HEK293T (cell line): Measurements from ENCODE around the gene OLIG1.

ENCODE experiments used
- CTCF ChIA-PET: fragments of 350-600 bp; formaldehyde crosslinking; extraction: SDS; loops from one replicate; lab custom pipeline; 2021; ENCODE audit warnings: antibody characterized with exemption, inconsistent platforms; lab: Yijun Ruan, JAX
- POLR2A ChIA-PET: fragments of 350-600 bp; formaldehyde crosslinking; extraction: SDS; loops from one replicate; lab custom pipeline; 2020; ENCODE audit warnings: antibody characterized with exemption, inconsistent platforms; lab: Yijun Ruan, JAX
- DNase-seq: peaks from one replicate; pipeline ENCODE4 v3.0.0; 2012; ENCODE audit warnings: mixed read lengths; ENCODE audit errors: extremely low spot score
- ARNT ChIP-seq: fragments of 450-650 bp; IDR thresholded peaks from 2 replicates; pipeline ENCODE4 v1.6.1; 2017; ENCODE audit warnings: mild to moderate bottlenecking
- BHLHE40 ChIP-seq: fragments of 450-650 bp; IDR thresholded peaks from 2 replicates; pipeline ENCODE4 v1.6.1; 2016; ENCODE audit warnings: mild to moderate bottlenecking, moderate library complexity, borderline replicate concordance
- CTBP1 ChIP-seq: fragments of 450-650 bp; IDR thresholded peaks from 2 replicates; pipeline ENCODE4 v1.6.1; 2016; ENCODE audit warnings: borderline replicate concordance
- ELF4 ChIP-seq: fragments of 450-650 bp; IDR thresholded peaks from 2 replicates; pipeline ENCODE4 v1.6.1; 2017; ENCODE audit warnings: antibody characterized with exemption
- FOXA1 ChIP-seq: fragments of 450-650 bp; IDR thresholded peaks from 2 replicates; pipeline ENCODE4 v1.6.1; 2016; ENCODE audit warnings: mild to moderate bottlenecking
- FOXK2 ChIP-seq: fragments of 450-650 bp; IDR thresholded peaks from 2 replicates; pipeline ENCODE4 v1.6.1; 2016; ENCODE audit warnings: mild to moderate bottlenecking
- FOXM1 ChIP-seq: fragments of 450-650 bp; IDR thresholded peaks from 2 replicates; pipeline ENCODE4 v1.6.1; 2017; ENCODE audit warnings: mild to moderate bottlenecking, borderline replicate concordance
- HDGF ChIP-seq: fragments of 450-650 bp; IDR thresholded peaks from 2 replicates; pipeline ENCODE4 v1.6.1; 2017; ENCODE audit warnings: antibody characterized with exemption, borderline replicate concordance
- L3MBTL2 ChIP-seq: fragments of 450-650 bp; conservative IDR thresholded peaks from 2 replicates; pipeline ENCODE4 v1.6.1; 2016; ENCODE audit warnings: mild to moderate bottlenecking
- LEF1 ChIP-seq: fragments of 450-650 bp; IDR thresholded peaks from 2 replicates; pipeline ENCODE4 v1.6.1; 2017; ENCODE audit warnings: mild to moderate bottlenecking, borderline replicate concordance
- NFRKB ChIP-seq: fragments of 450-650 bp; IDR thresholded peaks from 2 replicates; pipeline ENCODE4 v1.6.1; 2016; ENCODE audit warnings: mild to moderate bottlenecking, moderate library complexity
- SP1 ChIP-seq: fragments of 450-650 bp; IDR thresholded peaks from 2 replicates; pipeline ENCODE4 v1.6.1; 2017
- SUZ12 ChIP-seq: fragments of 450-650 bp; IDR thresholded peaks from 2 replicates; pipeline ENCODE4 v1.6.1; 2016; ENCODE audit warnings: mild to moderate bottlenecking
- TARDBP ChIP-seq: fragments of 450-650 bp; IDR thresholded peaks from 2 replicates; pipeline ENCODE4 v1.6.1; 2016
- ZNF384 ChIP-seq: fragments of 450-650 bp; IDR thresholded peaks from 2 replicates; pipeline ENCODE4 v1.6.1; 2016
- TF ChIP-seq, protein P1 (sequence below): fragments of 450-650 bp; IDR thresholded peaks from 2 replicates; pipeline ENCODE4 v1.6.1; 2016

OLIG1 gene

DNA sequence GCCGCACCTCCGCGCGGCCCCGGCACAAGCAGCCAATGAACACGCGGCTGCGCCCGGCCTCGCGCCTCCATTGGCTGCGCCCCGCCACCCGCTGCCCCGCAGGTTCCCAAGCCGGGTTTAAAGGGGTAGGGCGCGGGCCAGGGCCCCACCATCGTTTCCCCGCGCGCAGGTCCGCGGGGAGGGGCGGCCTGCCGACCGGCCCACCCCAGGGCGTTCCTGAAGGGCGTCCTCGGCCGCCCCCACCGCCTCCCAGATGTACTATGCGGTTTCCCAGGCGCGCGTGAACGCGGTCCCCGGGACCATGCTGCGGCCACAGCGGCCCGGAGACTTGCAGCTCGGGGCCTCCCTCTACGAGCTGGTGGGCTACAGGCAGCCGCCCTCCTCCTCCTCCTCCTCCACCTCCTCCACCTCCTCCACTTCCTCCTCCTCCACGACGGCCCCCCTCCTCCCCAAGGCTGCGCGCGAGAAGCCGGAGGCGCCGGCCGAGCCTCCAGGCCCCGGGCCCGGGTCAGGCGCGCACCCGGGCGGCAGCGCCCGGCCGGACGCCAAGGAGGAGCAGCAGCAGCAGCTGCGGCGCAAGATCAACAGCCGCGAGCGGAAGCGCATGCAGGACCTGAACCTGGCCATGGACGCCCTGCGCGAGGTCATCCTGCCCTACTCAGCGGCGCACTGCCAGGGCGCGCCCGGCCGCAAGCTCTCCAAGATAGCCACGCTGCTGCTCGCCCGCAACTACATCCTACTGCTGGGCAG lies at the start of gene OLIG1:
OLIG1 (plus strand) TSS at position 148 of the 750 bp plus-strand sequence; CDS start at position 254, 106 bp downstream.
- TF ChIP-seq FOXM1 (no peak), L3MBTL2 (peak; percentile 55)
- DNase-seq, result peak; percentile 88

DNA sequence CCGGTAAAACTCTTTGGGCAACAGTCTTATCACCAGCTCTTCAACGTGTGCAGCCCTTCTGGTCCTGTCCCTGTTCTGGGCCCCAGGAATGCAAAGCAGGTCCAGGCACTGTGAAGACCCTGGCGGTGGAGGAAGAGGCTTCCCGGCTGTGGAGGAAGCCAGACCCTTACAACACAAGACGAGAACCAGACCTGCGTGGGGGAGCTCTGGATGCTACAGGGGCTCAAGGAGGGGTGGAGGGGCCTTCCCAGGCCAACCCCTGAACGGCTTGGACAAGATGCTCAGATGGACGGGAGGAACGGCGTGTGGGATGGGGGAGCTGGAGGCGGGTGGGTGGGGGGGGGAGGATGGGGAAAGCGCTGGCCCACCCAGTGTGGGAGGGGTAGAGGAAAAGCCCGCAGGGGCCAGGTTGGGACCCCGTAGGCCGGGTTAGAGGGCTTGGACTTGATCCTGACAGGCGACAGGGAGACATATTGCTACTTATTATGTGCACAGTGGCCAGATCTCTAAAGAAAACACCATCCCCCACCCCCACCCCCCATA lies 49.3 kb upstream of the OLIG1 start:
- DNase-seq, result no peak
- ChIA-PET POLR2A (no interaction called here), CTCF (no interaction called here)
- TF ChIP-seq ARNT (no peak), TARDBP (no peak), FOXK2 (no peak), BHLHE40 (no peak), SUZ12 (no peak), FOXA1 (no peak), NFRKB (no peak), LEF1 (no peak), SP1 (no peak), HDGF (no peak), L3MBTL2 (no peak), ELF4 (no peak), ZNF384 (no peak)
- TF ChIP-seq, protein P1, sequence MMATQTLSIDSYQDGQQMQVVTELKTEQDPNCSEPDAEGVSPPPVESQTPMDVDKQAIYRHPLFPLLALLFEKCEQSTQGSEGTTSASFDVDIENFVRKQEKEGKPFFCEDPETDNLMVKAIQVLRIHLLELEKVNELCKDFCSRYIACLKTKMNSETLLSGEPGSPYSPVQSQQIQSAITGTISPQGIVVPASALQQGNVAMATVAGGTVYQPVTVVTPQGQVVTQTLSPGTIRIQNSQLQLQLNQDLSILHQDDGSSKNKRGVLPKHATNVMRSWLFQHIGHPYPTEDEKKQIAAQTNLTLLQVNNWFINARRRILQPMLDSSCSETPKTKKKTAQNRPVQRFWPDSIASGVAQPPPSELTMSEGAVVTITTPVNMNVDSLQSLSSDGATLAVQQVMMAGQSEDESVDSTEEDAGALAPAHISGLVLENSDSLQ, result no peak

More for the DNA sequence above, at the start of gene OLIG1:
- POLR2A ChIA-PET, result no interaction called here
- CTCF ChIA-PET, result no interaction called here

DNA sequence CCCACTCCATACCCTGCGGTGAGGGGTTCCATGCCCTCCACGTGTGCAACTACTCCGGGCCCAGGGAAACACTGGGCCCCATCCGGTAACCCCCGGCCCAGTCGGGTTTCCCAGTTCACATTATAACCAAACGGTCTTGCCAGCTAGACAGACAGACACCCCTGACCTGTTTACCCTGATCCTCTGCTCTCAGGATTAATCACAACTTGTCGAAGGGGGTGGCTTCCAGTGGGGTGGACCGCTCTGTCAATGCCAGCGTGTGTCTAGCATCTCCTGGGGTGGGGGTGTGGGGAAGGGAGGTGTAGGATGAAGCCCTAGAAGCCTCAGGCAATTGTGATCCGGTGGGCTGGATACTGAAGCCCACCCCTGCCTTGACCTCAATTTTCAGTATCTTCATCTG lies 48.8 kb upstream of the OLIG1 start:
- CTCF ChIA-PET, result no interaction called here
- TF ChIP-seq HDGF (no peak), FOXK2 (no peak), L3MBTL2 (no peak), LEF1 (no peak), SP1 (no peak), ELF4 (no peak), SUZ12 (no peak), ARNT (no peak), FOXA1 (no peak), CTBP1 (no peak), NFRKB (no peak), FOXM1 (no peak), TARDBP (no peak), BHLHE40 (no peak), ZNF384 (no peak)
- TF ChIP-seq, protein P1, result no peak
- POLR2A ChIA-PET, result no interaction called here
- DNase-seq, result no peak

- CTCF ChIA-PET, result no interaction called here
- TF ChIP-seq FOXA1, result no peak
- no peak for TF ChIP-seq SUZ12
- TF ChIP-seq TARDBP, result no peak
- TF ChIP-seq LEF1, result no peak
- TF ChIP-seq BHLHE40, result no peak
- no peak for TF ChIP-seq ARNT
- no peak for TF ChIP-seq NFRKB
- TF ChIP-seq L3MBTL2, result no peak
- TF ChIP-seq ZNF384, result no peak
- no peak for TF ChIP-seq SP1
- TF ChIP-seq, protein P1, result no peak
- TF ChIP-seq HDGF, result no peak
- no peak for TF ChIP-seq ELF4
- no peak for DNase-seq
- POLR2A ChIA-PET, result no interaction called here
Observed at GRCh38 chr21:33021667-33022066, 48.3 kb upstream of the OLIG1 start.

DNA sequence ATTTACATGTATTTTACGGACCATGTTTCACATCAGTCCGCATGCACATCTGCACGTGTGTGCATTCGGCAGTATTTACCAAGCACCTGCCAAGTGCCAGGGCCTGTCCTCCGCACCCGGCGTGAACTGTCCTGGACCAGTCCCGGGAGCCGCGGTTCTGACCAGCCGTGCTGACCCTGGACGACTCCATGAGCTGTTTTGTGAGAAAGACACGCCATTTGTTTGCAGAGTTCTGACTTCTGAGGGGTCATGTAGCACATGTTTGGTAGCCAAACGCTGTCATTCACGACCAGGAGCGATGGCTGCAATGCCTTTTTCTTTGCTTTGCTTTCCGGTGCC lies 47.5 kb upstream of the OLIG1 start:
- no peak for DNase-seq
- POLR2A ChIA-PET, result no interaction called here
- TF ChIP-seq FOXK2 (no peak), CTBP1 (no peak), FOXM1 (no peak), NFRKB (no peak), ARNT (no peak), SUZ12 (no peak)
- CTCF ChIA-PET, result no interaction called here

DNA sequence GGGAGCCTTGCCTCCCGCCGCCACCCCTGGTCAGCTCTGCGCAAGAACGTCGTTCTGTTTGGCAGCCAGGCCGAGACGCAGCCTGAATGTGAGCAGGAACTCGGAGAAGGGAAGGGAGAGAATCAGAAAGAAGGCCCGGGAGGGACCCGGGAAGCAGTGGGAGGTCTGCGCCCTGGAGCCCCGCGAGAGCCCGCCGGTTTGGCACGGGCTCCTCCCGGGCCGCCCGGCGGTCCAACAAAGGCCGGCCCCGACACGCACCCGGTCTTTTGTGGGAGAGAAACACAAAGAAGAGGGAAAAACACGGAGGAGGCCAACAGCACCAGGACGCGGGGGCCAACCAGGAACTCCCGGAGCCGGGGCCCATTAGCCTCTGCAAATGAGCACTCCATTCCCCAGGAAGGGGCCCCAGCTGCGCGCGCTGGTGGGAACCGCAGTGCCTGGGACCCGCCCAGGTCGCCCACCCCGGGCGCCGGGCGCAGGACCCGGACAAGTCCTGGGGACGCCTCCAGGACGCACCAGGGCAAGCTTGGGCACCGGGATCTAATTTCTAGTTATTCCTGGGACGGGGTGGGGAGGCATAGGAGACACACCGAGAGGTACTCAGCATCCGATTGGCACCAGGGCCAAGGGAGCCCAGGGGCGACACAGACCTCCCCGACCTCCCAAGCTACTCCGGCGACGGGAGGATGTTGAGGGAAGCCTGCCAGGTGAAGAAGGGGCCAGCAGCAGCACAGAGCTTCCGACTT lies 46.9 kb upstream of the OLIG1 start:
- CTCF ChIA-PET, result no interaction called here
- no peak for DNase-seq
- no peak for TF ChIP-seq LEF1
- no peak for TF ChIP-seq L3MBTL2
- no peak for TF ChIP-seq CTBP1
- no peak for TF ChIP-seq ARNT
- POLR2A ChIA-PET, result no interaction called here
